HepG2 (cell line): Measurements from ENCODE around the gene TLX1. TPM values are rescaled to one million over a fixed set of nuclear protein-coding genes. Genes with fewer than 3 reads are reported as not detected.

Experiments used
- ADNP ChIP-seq: sonication (generic); formaldehyde crosslinking; IDR thresholded peaks from 2 replicates; pipeline ENCODE4 v1.4.0; 2020; ENCODE audit warnings: missing genetic modification reagents
- HNF4A ChIP-seq: sonication (generic); formaldehyde crosslinking; IDR thresholded peaks from 2 replicates; pipeline ENCODE4 v1.4.0; 2020; ENCODE audit warnings: missing genetic modification reagents
- IRX3 ChIP-seq: sonication (generic); formaldehyde crosslinking; IDR thresholded peaks from 2 replicates; pipeline ENCODE4 v1.8.1; 2023; ENCODE audit warnings: mild to moderate bottlenecking, low read depth, missing genetic modification reagents, borderline replicate concordance
- MTA1 ChIP-seq: sonication (generic); formaldehyde crosslinking; IDR thresholded peaks from 2 replicates; pipeline ENCODE4 v1.4.0; 2020; ENCODE audit warnings: missing genetic modification reagents, mild to moderate bottlenecking, borderline replicate concordance
- PCBP2 ChIP-seq: fragments of 200-400 bp; formaldehyde crosslinking; optimal IDR thresholded peaks from 2 replicates; pipeline ENCODE3; 2018; ENCODE audit warnings: low read length, low read depth; ENCODE audit not compliant: poor library complexity, severe bottlenecking
- RXRB ChIP-seq: IDR thresholded peaks from 2 replicates; pipeline ENCODE4 v1.6.1; 2016; ENCODE audit warnings: borderline replicate concordance, missing genetic modification reagents, missing compliant biosample characterization
- SMAD3 ChIP-seq: sonication (generic); formaldehyde crosslinking; IDR thresholded peaks from 2 replicates; pipeline ENCODE4 v1.4.0; 2020; ENCODE audit warnings: missing genetic modification reagents
- SRSF1 ChIP-seq: fragments of 200-400 bp; formaldehyde crosslinking; optimal IDR thresholded peaks from 2 replicates; pipeline ENCODE3; 2017; ENCODE audit warnings: mild to moderate bottlenecking, low read depth, low read length, moderate library complexity
- SUZ12 ChIP-seq: fragments of 150-350 bp; IDR thresholded peaks from 2 replicates; pipeline ENCODE4 v1.6.1; 2014; ENCODE audit warnings: low read depth, low read length
- TEAD3 ChIP-seq: optimal IDR thresholded peaks from 2 replicates; pipeline ENCODE3; 2016; ENCODE audit warnings: borderline replicate concordance
- ZBTB34 ChIP-seq: sonication (generic); formaldehyde crosslinking; IDR thresholded peaks from 2 replicates; pipeline ENCODE4 v1.8.0; 2022; ENCODE audit warnings: mild to moderate bottlenecking, missing genetic modification reagents
- ZFAT ChIP-seq: sonication (generic); formaldehyde crosslinking; conservative IDR thresholded peaks from 2 replicates; pipeline ENCODE4 v1.8.1; 2023; ENCODE audit warnings: missing genetic modification reagents, inconsistent platforms
- ZNF251 ChIP-seq: sonication (generic); formaldehyde crosslinking; IDR thresholded peaks from 2 replicates; pipeline ENCODE4 v1.9.0; 2021; ENCODE audit warnings: mild to moderate bottlenecking, missing genetic modification reagents
- ZNF547 ChIP-seq: sonication (generic); formaldehyde crosslinking; IDR thresholded peaks from 2 replicates; pipeline ENCODE4 v1.5.1; 2020; ENCODE audit warnings: mild to moderate bottlenecking, missing genetic modification reagents
- ZNF549 ChIP-seq: sonication (generic); formaldehyde crosslinking; IDR thresholded peaks from 2 replicates; pipeline ENCODE4 v1.5.0; 2020; ENCODE audit warnings: missing genetic modification reagents
- ZNF570 ChIP-seq: sonication (generic); formaldehyde crosslinking; IDR thresholded peaks from 2 replicates; pipeline ENCODE4 v1.4.0; 2020; ENCODE audit warnings: mild to moderate bottlenecking, missing genetic modification reagents, borderline replicate concordance
- ZNF678 ChIP-seq: sonication (generic); formaldehyde crosslinking; IDR thresholded peaks from 2 replicates; pipeline ENCODE4 v1.4.0; 2020; ENCODE audit warnings: mild to moderate bottlenecking, missing genetic modification reagents
- ZNF768 ChIP-seq: sonication (generic); formaldehyde crosslinking; IDR thresholded peaks from 2 replicates; pipeline ENCODE4 v1.4.0; 2020; ENCODE audit warnings: missing genetic modification reagents
- ZNF770 ChIP-seq: sonication (generic); formaldehyde crosslinking; IDR thresholded peaks from 2 replicates; pipeline ENCODE4 v1.5.0; 2020; ENCODE audit warnings: mild to moderate bottlenecking, missing genetic modification reagents
- polyA plus RNA-seq, 8 experiments: library from polyadenylated mRNA; depleted of rRNA in 3 of 8; stranded (reverse) in 7 of 8; unstranded in 1 of 8; fragments of >200 nt; fragmentation: Illumina TruSeq in 4 of 8; extraction: Trizol in 4 of 8; gene quantifications; 2 replicates each; pipeline versions ENCODE4 v1.2.1 to v1.2.3, GENCODE V29; 2011 to 2016; ENCODE audit warnings: low read depth in 4 of 8, missing spikeins in 1 of 8, mixed read lengths in 1 of 8; ENCODE audit not compliant: insufficient read depth in 1 of 8
- total RNA-seq, 5 experiments: library from RNA; depleted of rRNA; stranded (reverse); fragments of >200 nt; fragmentation: Illumina TruSeq; extraction: Trizol; gene quantifications; 2 replicates each; pipeline ENCODE4 v1.2.3, GENCODE V29; 2016; ENCODE audit warnings: low read depth in 1 of 5
- TF ChIP-seq, protein P1 (sequence below): IDR thresholded peaks from 2 replicates; pipeline ENCODE4 v1.6.1; 2016
- TF ChIP-seq, protein P2 (sequence below): IDR thresholded peaks from 2 replicates; pipeline ENCODE4 v1.6.1; 2016; ENCODE audit warnings: low read depth, control low read depth
- TF ChIP-seq, protein P3 (sequence below): sonication (generic); formaldehyde crosslinking; IDR thresholded peaks from 2 replicates; pipeline ENCODE4 v1.5.1; 2020; ENCODE audit warnings: missing genetic modification reagents, mild to moderate bottlenecking, borderline replicate concordance

The TLX1 gene
- total and polyA plus RNA-seq, 2 of the 13 experiments (the other 11 are each of a cell fraction or from before 2014, with no cell fraction given) = 0.07 to 0.26 TPM

DNA sequence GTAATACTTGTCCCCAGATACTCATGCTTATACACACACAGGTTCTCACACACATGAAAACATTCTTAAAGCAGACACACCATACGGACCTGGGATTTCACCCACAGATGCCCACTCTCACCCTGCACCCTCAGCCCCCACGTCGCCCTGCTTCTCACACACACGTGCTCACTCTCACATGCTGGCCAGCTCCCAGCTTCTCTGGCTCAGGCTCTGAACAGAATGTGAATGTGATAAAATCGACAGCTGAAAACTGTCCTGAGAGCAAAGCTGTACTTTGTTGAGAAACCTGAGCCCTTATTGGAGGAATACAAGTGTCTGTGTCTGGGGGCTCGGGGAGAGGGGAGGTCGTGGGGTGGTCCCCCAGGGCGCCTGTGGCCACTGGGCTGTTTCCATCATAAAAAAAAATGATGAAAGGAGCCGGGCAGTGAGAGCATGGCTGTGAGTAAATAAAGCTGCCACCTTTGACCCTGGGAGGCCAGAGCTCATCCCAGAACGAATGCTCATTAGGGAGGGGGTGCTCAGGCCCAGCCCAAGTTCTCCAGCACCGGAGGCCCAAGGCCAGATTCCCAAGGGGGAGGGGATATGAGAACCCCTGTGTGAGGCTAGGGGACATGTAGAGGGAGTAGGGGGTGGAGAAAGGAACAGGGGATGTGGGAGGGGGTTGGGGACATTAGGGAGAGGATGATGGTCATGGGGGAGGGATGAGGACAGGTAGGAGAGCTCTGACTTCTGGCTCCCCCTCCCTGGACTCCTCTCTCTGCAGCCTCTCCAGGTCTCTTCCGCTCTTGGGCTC, 18.1 kb upstream of the TLX1 start (continued):
- TF ChIP-seq, protein P1, sequence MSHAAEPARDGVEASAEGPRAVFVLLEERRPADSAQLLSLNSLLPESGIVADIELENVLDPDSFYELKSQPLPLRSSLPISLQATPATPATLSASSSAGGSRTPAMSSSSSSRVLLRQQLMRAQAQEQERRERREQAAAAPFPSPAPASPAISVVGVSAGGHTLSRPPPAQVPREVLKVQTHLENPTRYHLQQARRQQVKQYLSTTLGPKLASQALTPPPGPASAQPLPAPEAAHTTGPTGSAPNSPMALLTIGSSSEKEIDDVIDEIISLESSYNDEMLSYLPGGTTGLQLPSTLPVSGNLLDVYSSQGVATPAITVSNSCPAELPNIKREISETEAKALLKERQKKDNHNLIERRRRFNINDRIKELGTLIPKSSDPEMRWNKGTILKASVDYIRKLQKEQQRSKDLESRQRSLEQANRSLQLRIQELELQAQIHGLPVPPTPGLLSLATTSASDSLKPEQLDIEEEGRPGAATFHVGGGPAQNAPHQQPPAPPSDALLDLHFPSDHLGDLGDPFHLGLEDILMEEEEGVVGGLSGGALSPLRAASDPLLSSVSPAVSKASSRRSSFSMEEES = no peak
- peak; percentile 88 for TF ChIP-seq ZNF770
- no peak for TF ChIP-seq ZNF768
- no peak for TF ChIP-seq ZBTB34
- no peak for TF ChIP-seq ZFAT
- no peak for TF ChIP-seq ZNF547 (CRISPR knock-in tag)
- TF ChIP-seq ZNF678 = no peak
- TF ChIP-seq PCBP2 = peak; percentile 83
- TF ChIP-seq MTA1 = peak; percentile 62
- TF ChIP-seq, protein P2, sequence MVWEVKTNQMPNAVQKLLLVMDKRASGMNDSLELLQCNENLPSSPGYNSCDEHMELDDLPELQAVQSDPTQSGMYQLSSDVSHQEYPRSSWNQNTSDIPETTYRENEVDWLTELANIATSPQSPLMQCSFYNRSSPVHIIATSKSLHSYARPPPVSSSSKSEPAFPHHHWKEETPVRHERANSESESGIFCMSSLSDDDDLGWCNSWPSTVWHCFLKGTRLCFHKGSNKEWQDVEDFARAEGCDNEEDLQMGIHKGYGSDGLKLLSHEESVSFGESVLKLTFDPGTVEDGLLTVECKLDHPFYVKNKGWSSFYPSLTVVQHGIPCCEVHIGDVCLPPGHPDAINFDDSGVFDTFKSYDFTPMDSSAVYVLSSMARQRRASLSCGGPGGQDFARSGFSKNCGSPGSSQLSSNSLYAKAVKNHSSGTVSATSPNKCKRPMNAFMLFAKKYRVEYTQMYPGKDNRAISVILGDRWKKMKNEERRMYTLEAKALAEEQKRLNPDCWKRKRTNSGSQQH (CRISPR knock-in tag) = peak; percentile 46; the same call in 1 of the 2 replicates
- TF ChIP-seq TEAD3 (CRISPR knock-in tag) = peak; percentile 27
- no peak for TF ChIP-seq SUZ12
- TF ChIP-seq, protein P3, sequence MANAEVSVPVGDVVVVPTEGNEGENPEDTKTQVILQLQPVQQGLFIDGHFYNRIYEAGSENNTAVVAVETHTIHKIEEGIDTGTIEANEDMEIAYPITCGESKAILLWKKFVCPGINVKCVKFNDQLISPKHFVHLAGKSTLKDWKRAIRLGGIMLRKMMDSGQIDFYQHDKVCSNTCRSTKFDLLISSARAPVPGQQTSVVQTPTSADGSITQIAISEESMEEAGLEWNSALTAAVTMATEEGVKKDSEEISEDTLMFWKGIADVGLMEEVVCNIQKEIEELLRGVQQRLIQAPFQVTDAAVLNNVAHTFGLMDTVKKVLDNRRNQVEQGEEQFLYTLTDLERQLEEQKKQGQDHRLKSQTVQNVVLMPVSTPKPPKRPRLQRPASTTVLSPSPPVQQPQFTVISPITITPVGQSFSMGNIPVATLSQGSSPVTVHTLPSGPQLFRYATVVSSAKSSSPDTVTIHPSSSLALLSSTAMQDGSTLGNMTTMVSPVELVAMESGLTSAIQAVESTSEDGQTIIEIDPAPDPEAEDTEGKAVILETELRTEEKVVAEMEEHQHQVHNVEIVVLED = no peak
- TF ChIP-seq ZNF549 (CRISPR knock-in tag) = no peak
- TF ChIP-seq ZNF251 = no peak
- no peak for TF ChIP-seq ADNP
- TF ChIP-seq RXRB (CRISPR knock-in tag) = peak; percentile 69
- no peak for TF ChIP-seq SRSF1
- TF ChIP-seq IRX3 (CRISPR knock-in tag) = no peak
- peak; percentile 89 for TF ChIP-seq HNF4A (CRISPR knock-in tag)
- TF ChIP-seq ZNF570 (CRISPR knock-in tag) = no peak
- peak; percentile 63; the same call in 1 of the 2 replicates for TF ChIP-seq SMAD3 (CRISPR knock-in tag)
